Left lobe of liver (tissue), 2 donors: ENCODE data around the gene HYCC2. TPM values are rescaled to one million over a fixed set of nuclear protein-coding genes. Genes with fewer than 3 reads are reported as not detected.
"Not testable (repeated sequence)": the region's sequence is repeated elsewhere in the genome, so short reads cannot be mapped to it uniquely, and the experiment has no call there.

Experiments used
- ATAC-seq: fragments of 200-7000 bp; cut with Tn5 transposase; one replicate; pipeline ENCODE4 v1.9.1; 2020; ENCODE audit warnings: mild to moderate bottlenecking, moderate library complexity
- DNase-seq: peaks from one replicate; pipeline ENCODE4 v3.0.0-alpha.2; 2020; ENCODE audit warnings: low spot score
- total RNA-seq: library from RNA; stranded (reverse); gene quantifications from one replicate; pipeline ENCODE4 v1.2.1, GENCODE V29; 2021
- donor health status: DM: no; HTN: no; CAD: no; lungs with moderate emphysema.
- donor health status: DM: no; HTN: yes; CAD: no.

The HYCC2 gene
- total RNA-seq, 1 donor from 2014 or later = 12.1 TPM

DNA sequence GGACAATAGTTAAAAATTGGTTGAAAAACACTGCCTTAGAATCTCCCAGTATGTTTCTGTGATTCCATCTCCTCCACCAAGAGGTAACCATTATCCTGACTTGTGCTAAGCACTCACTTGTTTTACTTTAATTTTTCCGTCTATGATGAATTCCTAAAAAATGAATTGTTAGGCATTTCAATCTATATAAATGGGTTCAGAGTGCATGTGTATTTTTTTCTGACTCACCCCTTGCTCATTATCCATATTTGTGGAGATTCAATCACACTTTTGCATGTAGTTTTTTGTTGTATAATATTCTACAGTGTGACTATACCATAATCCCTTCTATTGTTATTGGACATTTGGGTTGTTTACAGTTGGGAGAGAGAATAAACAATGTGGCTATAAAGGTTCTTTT is 1.6 kb upstream of the HYCC2 start:
- no peak for ATAC-seq
- DNase-seq = no peak

DNA sequence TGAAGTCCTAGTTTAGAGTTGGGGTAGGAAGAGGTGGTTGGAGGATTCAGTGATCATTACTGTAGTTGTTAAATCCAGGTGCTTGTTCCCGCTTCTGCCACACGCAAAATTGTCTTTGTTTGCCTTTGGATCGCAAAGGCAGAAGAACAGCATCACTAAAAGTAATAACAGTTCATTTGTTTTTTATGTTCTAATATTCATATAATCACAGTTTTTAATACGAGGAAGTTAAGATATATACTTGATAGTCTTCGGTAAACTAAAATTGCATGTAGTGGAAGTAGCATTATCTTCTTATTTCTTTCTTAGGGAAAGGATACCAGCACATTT is 695 bp upstream of the HYCC2 start:
- no peak for DNase-seq
- peak; percentile 3 for ATAC-seq

DNA sequence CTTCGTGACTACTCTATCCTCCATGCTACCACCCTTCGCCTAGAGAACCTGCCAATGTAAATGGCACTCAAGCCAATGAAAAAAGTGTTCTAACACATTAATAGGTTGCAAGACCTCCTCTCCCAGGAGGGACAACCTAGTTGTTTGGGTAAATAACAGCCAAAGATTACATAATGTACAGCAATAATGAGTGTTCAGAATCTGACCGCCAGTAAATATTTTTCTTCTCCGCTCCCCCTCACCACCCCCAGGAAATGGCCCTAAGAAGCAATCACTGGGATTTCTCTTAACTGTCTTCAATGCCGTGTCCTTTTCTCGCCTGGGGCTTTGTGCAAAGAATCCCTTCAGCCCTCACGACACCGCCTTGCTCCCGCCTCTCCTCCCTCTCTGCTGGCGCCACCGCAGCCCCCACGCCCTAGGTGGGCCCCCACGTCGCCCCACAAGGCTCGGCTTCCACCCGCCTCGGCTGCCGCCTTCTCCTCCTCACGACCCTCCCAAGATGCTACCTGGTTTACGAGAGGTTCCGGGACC is 458 bp downstream of the HYCC2 start:
- DNase-seq (no peak), ATAC-seq (peak; percentile 52)

DNA sequence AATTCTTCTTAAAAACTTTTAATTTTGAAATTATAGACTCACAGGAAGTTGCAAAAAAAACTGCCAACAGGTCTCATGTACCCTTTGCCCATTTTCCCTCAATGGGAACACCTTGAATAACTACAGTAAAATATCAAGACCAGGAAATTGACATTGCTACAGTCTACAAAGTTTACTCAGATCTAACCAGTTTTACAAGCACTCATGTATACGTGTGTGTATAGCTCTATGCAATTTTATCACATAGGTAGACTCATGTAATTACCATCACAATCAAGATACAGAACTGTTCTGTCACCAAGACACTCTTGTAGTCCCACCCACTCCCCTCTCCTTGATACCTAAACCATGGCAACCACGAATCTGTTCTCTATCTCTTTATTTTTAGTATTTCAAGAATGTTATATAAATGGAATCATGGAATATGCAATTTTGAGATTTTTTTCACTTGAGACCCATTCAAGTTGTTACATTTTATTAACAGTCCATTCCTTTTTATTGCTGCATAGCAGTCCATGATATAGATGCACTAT is 6.6 kb downstream of the HYCC2 start:
- no peak for DNase-seq
- no peak for ATAC-seq

DNA sequence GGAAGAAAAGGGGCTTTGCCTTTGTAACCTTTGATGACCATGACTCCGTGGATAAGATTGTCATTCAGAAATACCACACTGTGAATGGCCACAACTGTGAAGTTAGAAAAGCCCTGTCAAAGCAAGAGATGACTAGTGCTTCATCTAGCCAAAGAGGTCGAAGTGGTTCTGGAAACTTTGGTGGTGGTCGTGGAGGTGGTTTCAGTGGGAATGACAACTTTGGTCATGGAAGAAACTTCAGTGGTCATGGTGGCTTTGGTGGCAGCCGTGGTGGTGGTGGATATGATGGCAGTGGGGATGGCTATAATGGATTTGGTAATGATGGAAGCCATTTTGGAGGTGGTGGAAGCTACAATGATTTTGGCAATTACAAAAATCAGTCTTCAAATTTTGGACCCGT is 8.0 kb downstream of the HYCC2 start:
- not testable (repeated sequence) for DNase-seq, ATAC-seq

DNA sequence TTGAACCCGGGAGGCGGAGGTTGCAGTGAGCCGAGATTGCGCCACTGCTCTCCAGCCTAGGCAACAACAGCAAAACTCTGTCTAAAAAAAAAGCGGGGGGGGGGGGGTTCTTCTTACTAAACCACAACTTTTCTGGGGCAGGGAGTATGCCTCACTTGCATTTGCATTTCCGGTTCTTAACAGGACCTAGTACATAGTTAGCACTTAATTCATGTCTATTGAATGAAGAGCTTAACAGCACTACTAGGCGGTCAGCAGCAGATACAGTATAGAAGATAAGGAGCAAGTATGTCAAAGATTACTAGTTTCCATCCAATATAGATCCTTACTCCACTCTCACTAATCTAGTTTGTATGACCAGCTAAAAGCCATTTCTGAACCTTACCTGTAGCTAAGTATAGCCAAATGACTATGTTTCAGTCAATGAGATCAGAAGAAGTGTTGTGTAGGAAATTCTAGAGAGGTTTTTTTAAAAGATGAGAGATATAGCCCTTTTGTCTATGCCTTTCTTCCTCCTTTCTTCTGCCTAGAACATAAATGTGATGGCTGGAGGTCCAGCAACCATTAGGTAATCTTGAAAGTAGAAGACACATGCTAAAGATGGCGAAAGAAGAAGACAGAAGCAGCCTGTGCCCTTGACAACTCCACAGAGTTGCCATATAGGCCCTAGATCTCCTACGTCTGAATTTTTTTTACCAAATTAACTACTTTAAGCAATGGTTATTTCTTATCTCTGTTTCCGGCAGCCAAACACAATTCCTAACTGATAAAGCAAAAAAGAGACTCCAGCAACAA is 11.3 kb downstream of the HYCC2 start:
- no peak for DNase-seq
- ATAC-seq = no peak

DNA sequence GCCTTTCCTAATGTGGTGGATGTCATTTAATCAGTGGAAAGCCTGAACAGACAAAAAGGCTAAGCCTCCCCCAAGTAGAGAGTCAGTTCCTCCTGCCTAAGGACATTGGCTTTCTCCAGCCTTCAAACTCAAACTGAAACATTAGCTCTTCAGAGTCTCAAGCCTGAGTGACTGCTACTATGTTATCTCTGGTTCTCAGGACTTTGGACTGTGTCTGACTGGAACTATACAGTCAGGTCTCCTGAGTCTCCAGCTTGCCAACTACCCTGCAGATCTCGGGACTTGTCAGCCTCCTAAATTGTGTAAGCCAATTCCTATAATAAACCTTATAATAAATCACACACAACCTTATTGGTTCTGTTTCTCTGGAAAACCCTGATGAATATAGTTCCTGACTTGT is 12.6 kb downstream of the HYCC2 start:
- DNase-seq (no peak), ATAC-seq (peak; percentile 93)

DNA sequence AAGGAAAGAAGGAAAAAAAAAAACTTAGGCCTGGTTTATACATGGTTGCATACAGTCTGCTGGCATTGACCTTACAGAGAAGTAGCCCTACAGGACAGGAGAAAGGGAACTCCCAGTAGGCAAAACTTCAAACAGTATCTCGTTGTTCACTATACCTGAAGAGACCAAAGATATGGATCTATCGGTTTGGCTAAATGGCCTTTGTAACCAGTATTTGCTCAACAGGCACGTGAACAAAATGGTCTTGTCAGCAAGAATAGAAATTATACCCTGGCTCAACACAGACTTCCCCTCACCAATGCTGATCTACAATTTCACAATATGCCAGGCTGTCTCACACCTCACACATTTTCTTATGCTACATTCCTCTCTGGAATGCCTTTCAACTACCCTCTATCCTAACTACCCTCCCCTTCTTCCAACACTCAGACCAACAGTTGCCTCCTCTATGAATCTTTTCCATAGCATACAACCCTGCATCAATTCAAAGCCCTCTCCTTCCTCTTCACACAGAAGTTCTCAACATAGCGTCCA is 13.7 kb downstream of the HYCC2 start:
- ATAC-seq (peak; percentile 65), DNase-seq (no peak)

DNA sequence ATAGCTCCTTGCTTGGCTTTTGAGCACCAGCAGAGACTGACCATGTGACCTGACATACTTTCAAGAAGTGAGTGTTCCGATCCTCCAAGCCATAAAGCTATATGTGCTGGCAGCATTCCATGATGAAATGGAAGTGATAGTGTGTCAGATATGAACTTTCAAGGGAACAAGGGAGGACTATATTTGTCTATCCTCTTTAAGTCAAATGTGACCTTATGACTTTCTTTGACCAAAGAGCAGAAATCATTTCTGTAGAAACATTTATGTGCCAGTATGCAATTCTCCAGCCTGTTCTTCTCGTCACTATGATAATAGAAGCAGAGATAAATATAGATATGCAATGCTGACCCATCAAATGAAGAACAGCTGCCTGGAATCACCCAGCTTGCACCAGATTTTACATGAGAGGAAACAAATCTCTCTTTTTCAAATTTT is 14.4 kb downstream of the HYCC2 start:
- no peak for ATAC-seq

DNA sequence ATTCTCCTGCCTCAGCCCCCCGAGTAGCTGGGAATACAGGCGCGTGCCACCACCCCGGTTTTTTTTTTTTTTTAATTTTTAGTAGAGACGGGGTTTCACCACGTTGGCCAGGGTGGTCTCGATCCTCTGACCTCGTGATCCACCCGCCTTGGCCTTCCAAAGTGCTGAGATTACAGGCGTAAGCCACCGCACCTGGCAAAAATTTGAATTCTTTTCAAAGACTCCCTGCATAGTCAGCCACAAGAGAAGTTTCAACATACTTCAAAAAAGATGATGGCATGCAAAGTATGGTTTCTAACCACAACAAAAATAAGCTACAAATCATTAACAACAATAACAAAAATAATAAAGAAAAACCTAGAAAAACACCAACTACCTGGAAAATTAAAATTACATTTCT is 22.0 kb downstream of the HYCC2 start:
- DNase-seq (no peak), ATAC-seq (no peak)

More for the DNA sequence above, 14.4 kb downstream of the HYCC2 start:
- no peak for DNase-seq

DNA sequence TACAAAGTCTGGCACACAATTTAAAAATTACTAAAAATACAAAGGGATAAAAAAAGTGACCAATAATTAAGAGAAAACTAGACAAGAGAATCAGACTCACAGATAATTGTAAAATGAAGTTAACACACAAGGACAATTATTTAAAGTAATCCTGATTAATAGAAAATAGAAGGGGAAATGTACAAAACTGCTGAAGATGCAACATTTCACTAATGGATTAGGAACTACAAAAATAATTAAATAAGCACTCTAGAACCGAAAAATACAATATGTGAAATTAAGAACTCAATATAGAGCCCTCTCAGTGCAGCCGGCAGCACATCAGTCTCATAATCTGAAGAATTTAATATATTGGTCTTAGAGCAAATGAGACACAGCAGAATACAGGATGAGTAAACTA is 24.6 kb downstream of the HYCC2 start:
- ATAC-seq (no peak), DNase-seq (no peak)

DNA sequence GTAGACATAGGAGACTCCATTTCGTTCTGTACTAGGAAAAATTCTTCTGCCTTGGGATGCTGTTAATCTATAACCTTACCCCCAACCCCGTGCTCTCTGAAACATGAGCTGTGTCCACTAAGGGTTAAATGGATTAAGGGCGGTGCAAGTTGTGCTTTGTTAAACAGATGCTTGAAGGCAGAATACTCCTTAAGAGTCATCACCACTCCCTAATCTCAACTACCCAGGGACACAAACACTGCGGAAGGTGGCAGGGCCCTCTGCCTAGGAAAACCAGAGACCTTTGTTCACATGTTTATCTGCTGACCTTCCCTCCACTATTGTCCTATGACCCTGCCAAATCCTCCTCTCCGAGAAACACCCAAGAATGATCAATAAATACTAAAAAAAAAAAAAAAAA is 28.4 kb downstream of the HYCC2 start:
- DNase-seq = not testable (repeated sequence)

DNA sequence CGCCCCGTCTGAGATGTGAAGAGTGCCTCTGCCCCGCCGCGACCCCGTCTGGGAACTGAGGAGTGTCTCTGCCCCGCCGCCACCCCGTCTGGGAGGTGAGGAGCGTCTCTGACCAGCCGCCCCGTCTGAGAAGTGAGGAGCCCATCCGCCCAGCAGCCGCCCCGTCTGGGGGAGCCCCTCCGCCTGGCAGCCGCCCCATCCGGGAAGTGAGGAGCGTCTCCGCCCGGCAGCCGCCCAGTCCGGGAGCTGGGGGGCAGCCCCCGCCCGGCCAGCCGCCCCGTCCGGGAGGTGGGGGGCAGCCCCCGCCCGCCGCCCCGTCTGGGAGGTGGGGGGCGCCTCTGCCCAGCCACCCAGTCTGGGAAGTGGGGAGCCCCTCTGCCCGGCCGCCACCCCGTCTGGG is 29.0 kb downstream of the HYCC2 start:
- not testable (repeated sequence) for DNase-seq, ATAC-seq

More for the DNA sequence above, 28.4 kb downstream of the HYCC2 start:
- not testable (repeated sequence) for ATAC-seq

DNA sequence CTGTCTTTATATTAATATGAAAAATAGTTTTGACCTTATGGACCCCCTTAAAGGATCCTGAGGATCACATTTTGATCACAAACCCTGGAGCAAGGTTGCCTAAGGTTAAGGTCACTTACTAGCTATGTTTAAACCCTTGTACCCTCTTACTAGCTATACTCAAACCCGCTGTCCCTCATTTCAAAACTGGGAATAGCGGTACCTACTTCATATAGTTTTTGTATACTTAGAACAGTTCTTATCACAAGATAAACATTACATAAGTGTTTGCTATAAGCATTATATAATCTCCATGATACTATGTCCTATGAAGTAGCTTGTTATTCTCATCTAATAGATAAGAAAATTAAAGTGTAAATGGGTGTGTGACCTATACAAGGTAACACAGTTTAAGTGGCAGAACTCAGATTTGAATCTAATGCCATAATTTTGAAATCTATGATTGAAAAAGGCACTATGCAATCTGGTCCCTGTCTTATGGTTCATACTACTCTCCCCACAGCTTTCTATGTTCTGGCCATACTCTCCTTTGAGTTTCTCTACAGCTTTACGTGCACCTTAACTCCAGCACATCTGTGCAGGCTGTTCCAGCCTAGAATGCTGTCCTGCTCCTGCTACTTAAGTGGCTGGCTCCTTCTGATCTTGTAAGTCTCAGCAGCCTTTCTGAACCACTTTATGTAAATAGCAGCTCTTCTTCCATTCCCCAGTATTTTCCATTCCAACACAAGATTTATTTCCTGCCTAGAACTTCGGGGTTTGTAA is 30.4 kb downstream of the HYCC2 start:
- no peak for ATAC-seq

DNA sequence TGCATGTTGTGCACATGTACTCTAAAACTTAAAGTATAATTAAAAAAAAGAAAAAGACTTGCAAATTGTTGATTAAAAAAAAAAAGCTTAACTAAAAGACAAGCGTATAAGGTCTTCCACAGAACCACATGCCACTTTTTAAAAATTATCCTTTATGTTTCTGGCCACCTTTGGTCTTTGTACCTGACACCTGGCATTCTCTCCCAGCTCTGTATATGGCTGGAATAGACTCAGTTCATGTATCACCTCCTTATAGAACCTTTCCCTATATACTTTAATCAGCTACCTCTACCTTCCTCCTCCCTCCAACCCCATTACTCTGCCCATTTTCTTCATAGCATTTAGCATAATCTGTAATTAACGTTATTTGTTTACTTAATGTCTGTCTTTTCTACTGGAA is 32.6 kb downstream of the HYCC2 start:
- no peak for DNase-seq

More for the DNA sequence above, 30.4 kb downstream of the HYCC2 start:
- DNase-seq = no peak

DNA sequence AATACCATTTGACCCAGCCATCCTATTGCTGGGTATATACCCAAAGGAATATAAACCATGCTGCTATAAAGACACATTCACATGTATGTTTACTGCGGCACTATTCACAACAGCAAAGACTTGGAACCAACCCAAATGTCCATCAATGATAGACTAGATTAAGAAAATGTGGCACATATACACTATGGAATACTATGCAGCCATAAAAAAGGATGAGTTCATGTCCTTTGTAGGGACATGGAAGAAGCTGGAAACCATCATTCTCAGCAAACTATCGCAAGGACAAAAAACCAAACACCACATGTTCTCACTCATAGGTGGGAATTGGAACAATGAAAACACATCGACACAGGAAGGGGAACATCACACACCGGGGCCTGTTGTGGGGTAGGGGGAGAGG is 33.1 kb downstream of the HYCC2 start:
- DNase-seq, ATAC-seq: not testable (repeated sequence)

More for the DNA sequence above, 32.6 kb downstream of the HYCC2 start:
- no peak for ATAC-seq

DNA sequence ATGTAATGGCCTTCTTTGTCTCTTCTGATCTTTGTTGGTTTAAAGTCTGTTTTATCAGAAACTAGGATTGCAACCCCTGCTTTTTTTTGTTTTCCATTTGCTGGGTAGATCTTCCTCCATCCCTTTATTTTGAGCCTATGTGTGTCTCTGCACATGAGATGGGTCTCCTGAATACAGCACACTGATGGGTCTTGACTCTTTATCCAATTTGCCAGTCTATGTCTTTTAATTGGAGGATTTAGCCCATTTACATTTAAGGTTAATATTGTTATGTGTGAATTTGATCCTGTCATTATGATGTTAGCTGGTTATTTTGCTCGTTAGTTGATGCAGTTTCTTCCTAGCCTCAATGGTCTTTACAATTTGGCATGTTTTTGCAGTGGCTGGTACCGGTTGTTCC is 37.1 kb downstream of the HYCC2 start:
- not testable (repeated sequence) for DNase-seq, ATAC-seq

DNA sequence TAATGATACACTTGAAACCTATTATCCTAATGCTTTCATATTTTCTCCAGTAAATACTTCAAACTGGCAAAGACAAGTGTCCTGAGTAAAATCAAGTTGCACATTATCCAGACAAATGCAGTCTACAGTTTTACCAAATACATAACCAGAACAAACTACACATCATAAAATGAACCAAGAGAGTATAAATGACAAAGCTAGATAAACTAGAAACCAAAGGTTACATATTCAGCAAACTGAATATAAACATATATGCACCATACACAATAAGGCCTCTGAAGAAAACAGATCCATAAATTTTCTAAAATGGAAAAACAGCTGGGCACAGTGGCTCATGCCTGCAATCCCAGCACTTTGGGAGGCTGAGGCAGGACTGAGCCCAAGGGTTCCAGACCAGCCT is 47.0 kb downstream of the HYCC2 start:
- ATAC-seq = no peak
- DNase-seq = no peak

DNA sequence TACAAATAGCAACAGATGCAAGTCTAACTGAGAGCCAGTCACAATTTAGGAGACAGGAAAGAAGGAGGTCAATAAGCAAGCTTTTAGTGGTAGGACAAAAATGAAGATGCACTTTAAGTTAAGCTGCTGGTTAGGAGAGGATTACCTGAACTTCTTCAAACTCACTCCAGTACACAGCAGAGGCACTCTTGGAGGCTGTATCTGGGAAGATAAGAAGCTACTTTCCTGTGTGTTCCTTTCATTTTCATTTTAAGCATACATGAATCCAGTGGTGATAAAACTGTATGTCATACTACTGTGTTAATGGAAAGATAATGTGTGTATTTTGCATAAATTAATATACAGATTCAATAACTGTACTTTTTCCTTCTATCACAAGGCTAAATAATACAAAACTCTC is 49.6 kb downstream of the HYCC2 start:
- DNase-seq (no peak), ATAC-seq (no peak)
